B cell (primary cell): ENCODE data around the gene EPB41L3. TPM values are rescaled to one million over a fixed set of nuclear protein-coding genes. Genes with fewer than 3 reads are reported as not detected.
"Not testable (repeated sequence)": the region's sequence is repeated elsewhere in the genome, so short reads cannot be mapped to it uniquely, and the experiment has no call there.

Experiments used
- ATAC-seq: fragments of 200-7000 bp; cut with Tn5 transposase; one replicate; pipeline ENCODE4 v1.10.0; 2021; ENCODE audit warnings: low read depth, mild to moderate bottlenecking, moderate number of reproducible peaks, moderate library complexity
- CTCF ChIA-PET: fragments of 350-600 bp; sonication (Branson Sonifier 250); formaldehyde crosslinking; loops from one replicate; lab custom pipeline; 2021; ENCODE audit warnings: antibody characterized with exemption, inconsistent platforms; lab: Charles Lee
- POLR2A ChIA-PET: fragments of 350-600 bp; sonication (Branson Sonifier 250); formaldehyde crosslinking; loops from one replicate; lab custom pipeline; 2021; ENCODE audit warnings: antibody characterized with exemption; lab: Charles Lee
- DNase-seq: peaks from one replicate; pipeline ENCODE4 v3.0.0; 2013
- H2AFZ ChIP-seq: 2 replicates; pipeline ENCODE4 v1.6.1; 2012; ENCODE audit warnings: mild to moderate bottlenecking, low read depth, low read length; ENCODE audit not compliant: insufficient read depth, poor library complexity, severe bottlenecking
- H3K27ac ChIP-seq, 2 donors: 1 replicate in 1 of 2; 2 replicates in 1 of 2; pipeline ENCODE4 v1.5.1; 2012 to 2013; ENCODE audit warnings: low read length in 2 of 2, mild to moderate bottlenecking in 2 of 2, moderate library complexity in 1 of 2
- H3K27me3 ChIP-seq, 4 experiments: fragments of 200-600 bp in 1 of 4; sonication (generic) in 1 of 4; replicated peaks in 1 of 4; 1 replicate in 2 of 4; 2 replicates in 2 of 4; pipeline versions ENCODE4 v1.6.1 to v1.7.0; 2013 to 2016; ENCODE audit warnings: low read length in 3 of 4, mild to moderate bottlenecking in 2 of 4, mixed read lengths in 1 of 4, moderate library complexity in 1 of 4; ENCODE audit not compliant: insufficient read depth in 4 of 4, control insufficient read depth in 3 of 4; ENCODE audit errors: control extremely low read depth in 1 of 4
- H3K36me3 ChIP-seq, 2 experiments: replicated peaks in 1 of 2; 1 replicate in 1 of 2; 2 replicates in 1 of 2; pipeline versions ENCODE4 v1.6.1 to v1.7.1; 2013; ENCODE audit warnings: low read length in 1 of 2; ENCODE audit not compliant: insufficient read depth in 2 of 2, control insufficient read depth in 1 of 2; ENCODE audit errors: control extremely low read depth in 1 of 2, extremely low read depth in 1 of 2
- H3K4me1 ChIP-seq, 2 donors: fragments of 200-600 bp in 1 of 2; sonication (generic) in 1 of 2; 1 replicate in 1 of 2; 2 replicates in 1 of 2; pipeline versions ENCODE4 v1.5.1 to v1.6.1; 2013 to 2017; ENCODE audit warnings: low read length in 2 of 2; ENCODE audit not compliant: control insufficient read depth in 2 of 2, insufficient read depth in 2 of 2
- H3K4me2 ChIP-seq: replicated peaks from 2 replicates; pipeline ENCODE3; 2012; ENCODE audit warnings: mild to moderate bottlenecking, low read depth, low read length; ENCODE audit not compliant: poor library complexity, severe bottlenecking
- H3K4me3 ChIP-seq, 5 experiments: fragments of 200-600 bp in 1 of 5; sonication (generic) in 1 of 5; 1 replicate in 3 of 5; 2 replicates in 2 of 5; pipeline versions ENCODE4 v1.5.1 to v1.7.0; 2011 to 2016; ENCODE audit warnings: low read length in 4 of 5, mild to moderate bottlenecking in 4 of 5, low read depth in 2 of 5, control low read depth in 1 of 5, moderate library complexity in 1 of 5; ENCODE audit not compliant: insufficient read depth in 1 of 5; ENCODE audit errors: control extremely low read depth in 1 of 5, extremely low read depth in 1 of 5
- H3K79me2 ChIP-seq: fragments of 200-600 bp; sonication (generic); one replicate; pipeline ENCODE4 v1.6.0; 2016; ENCODE audit warnings: low read length; ENCODE audit not compliant: control insufficient read depth, insufficient read depth
- H3K9ac ChIP-seq: fragments of 200-600 bp; sonication (generic); 2 replicates; pipeline ENCODE4 v1.6.1; 2017; ENCODE audit warnings: mild to moderate bottlenecking, low read length, moderate library complexity
- H3K9me3 ChIP-seq, 3 donors: one replicate each; pipeline versions ENCODE4 v1.6.1 to v1.7.1; 2013; ENCODE audit warnings: low read length in 2 of 3; ENCODE audit not compliant: control insufficient read depth in 2 of 3, insufficient read depth in 1 of 3; ENCODE audit errors: control extremely low read depth in 1 of 3
- H4K20me1 ChIP-seq: 2 replicates; pipeline ENCODE4 v1.6.0; 2012; ENCODE audit warnings: mild to moderate bottlenecking, low read length; ENCODE audit not compliant: insufficient read depth, control insufficient read depth, poor library complexity, severe bottlenecking
- H3K27ac Mint-ChIP-seq: one replicate; pipeline ENCODE4 v1.8.0; 2021; ENCODE audit warnings: mixed read lengths
- H3K27me3 Mint-ChIP-seq: one replicate; pipeline ENCODE4 v1.8.0; 2021; ENCODE audit warnings: mixed read lengths
- H3K4me1 Mint-ChIP-seq: one replicate; pipeline ENCODE4 v1.8.0; 2021; ENCODE audit warnings: mixed read lengths
- H3K4me3 Mint-ChIP-seq: one replicate; pipeline ENCODE4 v1.8.0; 2021; ENCODE audit warnings: mixed read lengths
- H3K9me3 Mint-ChIP-seq: one replicate; pipeline ENCODE4 v1.8.0; 2022; ENCODE audit warnings: mixed read lengths; ENCODE audit not compliant: insufficient read depth
- CTCF ChIP-seq: fragments of 200-600 bp; IDR thresholded peaks from one replicate; pipeline ENCODE4 v1.8.0; 2022; ENCODE audit warnings: antibody characterized with exemption, mild to moderate bottlenecking
- EZH2 ChIP-seq: IDR thresholded peaks from 2 replicates; pipeline ENCODE4 v1.6.1; 2012; ENCODE audit warnings: borderline replicate concordance, low read depth, mild to moderate bottlenecking, moderate library complexity, low read length; ENCODE audit not compliant: insufficient read depth, poor library complexity, severe bottlenecking
- WGBS: methylation state at CpG from one replicate; pipeline ENCODE4 v1.1.5; 2013; ENCODE audit warnings: missing lambda C conversion rate; ENCODE audit not compliant: insufficient coverage; 5-methylcytosine and 5-hydroxymethylcytosine counted together
- intact Hi-C: fragments of 100-400 bp; cut with micrococcal nuclease; formaldehyde crosslinking; loops from one replicate; pipeline ENCODE4 v1.10.0; 2022
- polyA plus RNA-seq: library from polyadenylated mRNA; depleted of rRNA; stranded (reverse); fragments of >200 nt; gene quantifications from 2 replicates; pipeline ENCODE4 v1.2.3, GENCODE V29; 2012
- total RNA-seq, 2 donors: library from RNA; stranded (reverse); fragments of 120-200 nt in 1 of 2; gene quantifications; 1 replicate in 1 of 2; 2 replicates in 1 of 2; pipeline versions ENCODE4 v1.2.3 to v1.2.4, GENCODE V29; 2013 to 2022

Gene EPB41L3
- total and polyA plus RNA-seq, 2 donors (not counting 1 experiment from before 2014, with no cell fraction given): 0.57 to 0.58 TPM

- Histone ChIP-seq H3K27me3 (no peaks in the 10 kb centered on the region), H3K4me2 (no peak overlapping the region), H3K9me3 (peaks cover 0 to 3% (median 1%) of the 10 kb centered on the region in 3 donors), H3K36me3 (no peaks in the 10 kb centered on the region), H3K4me3 (no peak overlapping the region), H3K27ac (no peak overlapping the region), H3K79me2 (no peaks in the 10 kb centered on the region), H3K9ac (no peak overlapping the region), H2AFZ (no peak overlapping the region), H3K4me1 (no peaks in the 10 kb centered on the region), H4K20me1 (no peaks in the 10 kb centered on the region)
- Mint-ChIP-seq H3K9me3 (peaks cover 3% of the 10 kb centered on the region), H3K4me1 (no peaks in the 10 kb centered on the region), H3K4me3 (no peak overlapping the region), H3K27me3 (peaks cover 6% of the 10 kb centered on the region), H3K27ac (no peak overlapping the region)
- ATAC-seq: no peak
- ChIA-PET CTCF (no interaction called here), POLR2A (no interaction called here)
- TF ChIP-seq CTCF (no peak), EZH2 (no peak)
- intact Hi-C loops: no loop called here
- 92% methylated on average over 24 of the region's 24 CpGs for WGBS
- DNase-seq: no peak
Observed at GRCh38 chr18:5488844-5489243, 55.0 kb downstream of the EPB41L3 start.

- H3K27ac ChIP-seq, CTCF ChIA-PET, H3K36me3 ChIP-seq, H3K4me3 ChIP-seq, H2AFZ ChIP-seq, intact Hi-C loops, H3K4me1 ChIP-seq, H3K9ac ChIP-seq, H3K27ac Mint-ChIP-seq, H3K79me2 ChIP-seq, H3K4me2 ChIP-seq, H3K27me3 Mint-ChIP-seq, H3K27me3 ChIP-seq, POLR2A ChIA-PET, H3K9me3 ChIP-seq, H4K20me1 ChIP-seq, DNase-seq, H3K9me3 Mint-ChIP-seq, H3K4me3 Mint-ChIP-seq, H3K4me1 Mint-ChIP-seq, ATAC-seq: not testable (repeated sequence)
- 100% methylated on average over 1 of the region's 4 CpGs for WGBS
Observed at GRCh38 chr18:5488044-5488443, 55.8 kb downstream of the EPB41L3 start.
